HG02623 (cell line): ENCODE results near the gene SMARCA2.

Experiments
- ATAC-seq: cut with Tn5 transposase; IDR thresholded peaks from one replicate; pipeline ENCODE4 v1.9.1; 2021; ENCODE audit warnings: moderate library complexity; ENCODE audit not compliant: unreplicated experiment

The SMARCA2 gene

DNA sequence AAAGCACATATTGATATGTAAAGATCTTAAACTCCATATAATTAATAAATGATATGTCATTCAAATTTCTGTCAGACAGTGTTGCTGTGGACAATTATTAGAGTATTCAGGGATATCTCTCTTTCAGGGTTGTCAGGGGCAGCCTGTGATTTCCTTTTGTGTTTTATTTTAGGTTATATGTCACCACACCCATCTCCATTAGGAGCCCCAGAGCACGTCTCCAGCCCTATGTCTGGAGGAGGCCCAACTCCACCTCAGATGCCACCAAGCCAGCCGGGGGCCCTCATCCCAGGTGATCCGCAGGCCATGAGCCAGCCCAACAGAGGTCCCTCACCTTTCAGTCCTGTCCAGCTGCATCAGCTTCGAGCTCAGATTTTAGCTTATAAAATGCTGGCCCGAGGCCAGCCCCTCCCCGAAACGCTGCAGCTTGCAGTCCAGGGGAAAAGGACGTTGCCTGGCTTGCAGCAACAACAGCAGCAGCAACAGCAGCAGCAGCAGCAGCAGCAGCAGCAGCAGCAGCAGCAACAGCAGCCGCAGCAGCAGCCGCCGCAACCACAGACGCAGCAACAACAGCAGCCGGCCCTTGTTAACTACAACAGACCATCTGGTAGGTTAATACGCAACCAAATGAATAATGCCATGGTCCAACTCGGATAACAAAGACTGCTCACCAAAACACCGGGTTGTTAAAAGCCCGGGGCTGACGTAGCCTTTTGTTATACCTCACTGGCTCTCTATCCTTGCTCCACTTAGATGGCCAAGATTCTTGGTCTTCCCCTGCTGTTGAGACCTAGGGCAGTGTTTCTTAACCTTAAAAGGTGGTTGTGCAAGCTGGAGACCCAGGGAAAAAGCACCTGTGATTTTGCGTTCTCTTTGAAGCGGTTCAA lies 24.4 kb downstream of the SMARCA2 start:
- no peak for ATAC-seq

DNA sequence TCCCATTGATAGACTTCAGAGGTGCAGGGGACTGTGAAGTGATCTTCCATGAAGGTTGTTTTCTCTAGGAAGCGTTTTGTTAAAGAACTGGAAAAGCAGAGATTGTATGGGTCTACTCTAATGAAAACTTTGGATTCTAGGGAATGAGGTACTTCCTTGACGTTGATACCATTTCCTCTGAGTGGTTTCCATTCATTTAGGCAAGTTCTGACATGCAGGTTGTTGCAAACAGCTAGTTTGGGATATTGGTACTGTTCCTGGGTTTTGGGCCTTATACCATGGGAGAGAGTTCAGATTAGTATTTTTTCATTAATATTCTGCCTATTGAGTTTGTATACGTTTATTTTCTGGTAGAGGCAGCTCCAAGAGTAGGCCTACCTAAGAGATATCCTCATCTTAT lies 25.7 kb downstream of the SMARCA2 start:
- ATAC-seq: no peak

DNA sequence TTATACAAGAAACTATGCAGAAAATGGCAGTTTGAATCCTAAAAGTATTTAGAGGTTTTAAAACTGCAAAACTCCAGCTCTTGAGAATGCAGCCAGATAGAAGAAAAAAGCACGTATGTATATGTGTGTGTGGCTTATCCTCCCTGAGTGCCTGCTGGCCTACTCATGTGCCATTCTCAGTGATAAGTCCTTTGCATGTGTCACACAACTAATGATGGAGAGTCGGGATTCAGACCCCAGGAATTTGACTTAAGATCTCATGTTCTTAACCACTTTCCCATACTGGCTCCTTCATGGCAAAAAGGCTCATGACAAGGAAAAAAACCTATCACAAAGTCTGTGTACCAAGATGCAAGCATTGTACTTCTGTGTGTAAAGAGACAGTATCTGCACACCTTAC lies 26.6 kb downstream of the SMARCA2 start:
- ATAC-seq: no peak

DNA sequence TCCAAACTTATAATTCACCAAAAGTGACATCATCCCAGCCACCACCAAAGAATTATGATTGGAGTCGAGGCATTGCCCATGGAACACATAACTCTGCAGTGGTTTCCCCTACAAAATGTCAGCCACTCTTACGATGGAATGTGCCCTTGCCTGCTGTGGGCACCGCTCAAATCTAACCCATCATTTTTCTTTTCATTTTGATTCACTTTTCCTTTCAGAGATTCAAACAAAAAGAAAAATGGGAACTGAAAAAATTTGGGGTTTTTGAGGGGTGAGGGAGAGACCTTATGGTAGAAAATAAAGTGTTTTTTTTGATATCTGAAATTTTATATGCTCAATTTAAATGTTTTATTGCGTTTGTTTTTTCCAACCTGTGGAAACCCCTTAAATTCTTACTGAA lies 28.1 kb downstream of the SMARCA2 start:
- no peak for ATAC-seq

DNA sequence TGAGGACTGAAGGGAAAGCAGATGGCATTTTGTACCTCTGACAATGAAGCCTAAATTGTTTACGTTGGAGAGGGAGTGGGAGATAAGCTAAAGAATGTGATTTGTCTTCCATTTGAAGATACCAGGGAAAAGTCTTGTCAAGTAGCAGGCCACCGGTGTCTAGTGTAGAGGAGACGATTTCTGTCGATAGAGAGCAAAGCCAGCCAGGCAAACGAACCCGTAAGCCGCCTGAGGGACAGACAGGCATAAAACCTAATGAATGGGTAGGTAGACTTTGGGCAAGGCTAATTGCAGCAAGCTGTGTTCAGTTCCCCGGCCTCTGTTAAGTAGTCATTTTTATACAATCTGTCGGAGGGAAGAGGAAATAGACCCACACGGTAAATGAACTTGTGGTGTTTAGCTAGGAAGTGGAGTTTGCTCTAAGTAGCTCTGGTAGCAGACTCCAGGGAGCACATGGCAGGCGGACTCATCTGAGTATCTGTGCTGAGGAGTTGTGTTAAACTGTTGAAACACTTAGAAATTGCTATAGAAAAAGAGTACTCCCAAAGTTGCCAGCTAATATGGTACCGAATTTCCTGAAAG lies 28.8 kb downstream of the SMARCA2 start:
- peak; percentile 54 for ATAC-seq

DNA sequence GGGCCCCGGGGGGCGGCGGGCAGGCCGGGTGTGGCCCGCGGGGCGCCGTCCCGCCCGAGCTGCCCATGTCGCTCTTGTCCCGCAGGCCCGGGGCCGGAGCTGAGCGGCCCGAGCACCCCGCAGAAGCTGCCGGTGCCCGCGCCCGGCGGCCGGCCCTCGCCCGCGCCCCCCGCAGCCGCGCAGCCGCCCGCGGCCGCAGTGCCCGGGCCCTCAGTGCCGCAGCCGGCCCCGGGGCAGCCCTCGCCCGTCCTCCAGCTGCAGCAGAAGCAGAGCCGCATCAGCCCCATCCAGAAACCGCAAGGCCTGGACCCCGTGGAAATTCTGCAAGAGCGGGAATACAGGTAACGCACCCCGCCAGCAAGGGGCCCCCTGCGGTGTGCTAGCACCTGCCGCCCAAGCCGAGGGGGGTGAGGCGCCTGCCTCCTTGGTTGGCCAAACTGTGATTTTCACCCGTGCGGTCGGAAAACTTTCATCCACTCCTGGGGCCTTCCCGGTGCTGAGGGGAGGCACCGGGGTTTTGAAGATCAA lies 32.1 kb downstream of the SMARCA2 start:
- no peak for ATAC-seq

DNA sequence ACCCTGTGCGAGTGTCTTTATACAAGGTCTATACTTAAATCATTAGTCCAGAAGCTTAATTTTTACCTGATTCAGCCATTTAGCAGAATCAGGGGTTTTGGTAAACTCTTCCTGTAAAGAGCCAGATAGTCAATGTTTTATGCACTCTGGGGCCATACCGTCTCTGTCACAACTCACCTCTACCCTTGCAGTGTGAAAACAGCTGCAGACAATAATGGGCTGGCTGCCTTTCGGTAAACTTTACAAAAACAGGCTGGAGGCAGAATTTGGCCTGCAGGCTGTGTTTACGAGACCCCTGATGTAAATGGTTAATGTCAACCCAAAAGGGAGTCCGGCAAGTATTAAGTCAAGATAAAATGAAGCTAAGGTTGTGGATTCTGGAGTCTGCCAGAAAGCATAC lies 32.8 kb downstream of the SMARCA2 start:
- no peak for ATAC-seq

DNA sequence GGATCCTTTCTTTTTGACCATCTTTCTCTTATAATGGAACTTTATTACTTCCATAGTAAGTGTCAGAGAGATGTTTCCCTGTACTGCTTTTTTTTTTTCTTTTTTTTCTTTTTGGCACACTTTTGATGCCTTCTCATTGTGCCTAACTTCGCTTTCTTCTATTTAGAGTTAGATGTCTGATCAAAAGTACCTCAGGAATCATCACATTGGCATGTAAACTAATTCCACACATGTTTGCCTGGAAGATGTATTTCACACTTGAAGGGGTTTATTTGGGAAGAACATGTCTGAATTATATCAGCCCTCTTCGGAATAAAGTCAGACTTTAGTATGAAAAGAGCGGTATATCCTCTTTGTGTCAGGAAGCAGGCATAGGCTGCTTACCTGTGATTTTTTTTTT lies 35.1 kb downstream of the SMARCA2 start:
- no peak for ATAC-seq

DNA sequence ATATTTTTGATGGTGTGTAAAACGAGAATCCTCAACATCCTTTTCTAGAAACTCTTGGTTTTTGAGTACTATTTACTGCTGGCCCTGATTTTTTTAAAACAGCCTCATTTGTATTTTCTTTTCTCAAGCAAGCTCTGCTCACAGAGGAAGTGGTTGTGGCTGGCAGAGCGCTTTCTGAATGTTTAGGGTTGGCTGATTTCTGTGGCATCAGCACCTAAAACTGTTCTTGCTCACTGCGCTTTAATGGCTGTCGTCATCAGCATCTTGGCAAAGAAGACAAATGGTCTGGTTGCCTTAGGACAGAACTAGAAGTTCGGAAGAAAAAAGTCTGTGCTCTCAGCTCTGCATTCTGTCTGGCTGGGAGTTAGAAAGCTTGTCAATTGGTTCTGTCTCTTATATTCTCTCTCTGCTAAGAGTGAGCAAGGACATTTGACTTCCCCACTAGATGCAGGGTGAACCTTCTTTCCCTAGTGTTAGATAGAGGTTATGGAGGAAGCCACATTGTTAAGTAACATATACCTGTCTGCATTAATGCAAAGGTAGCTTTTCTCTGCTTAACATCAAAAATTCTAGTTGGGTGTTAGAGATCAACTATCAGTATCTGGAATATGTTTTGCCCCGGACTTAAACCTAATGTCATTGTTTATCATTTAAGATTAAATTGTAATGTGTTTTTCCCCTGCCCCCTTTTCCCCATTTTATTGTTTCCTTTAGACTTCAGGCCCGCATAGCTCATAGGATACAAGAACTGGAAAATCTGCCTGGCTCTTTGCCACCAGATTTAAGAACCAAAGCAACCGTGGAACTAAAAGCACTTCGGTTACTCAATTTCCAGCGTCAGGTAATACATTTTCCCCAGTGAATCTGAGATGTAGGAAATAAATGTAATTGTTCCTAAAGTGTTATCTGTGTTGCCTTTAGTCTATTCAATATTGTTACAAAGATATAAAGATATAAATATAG lies 39.0 kb downstream of the SMARCA2 start:
- peak; percentile 86 for ATAC-seq

DNA sequence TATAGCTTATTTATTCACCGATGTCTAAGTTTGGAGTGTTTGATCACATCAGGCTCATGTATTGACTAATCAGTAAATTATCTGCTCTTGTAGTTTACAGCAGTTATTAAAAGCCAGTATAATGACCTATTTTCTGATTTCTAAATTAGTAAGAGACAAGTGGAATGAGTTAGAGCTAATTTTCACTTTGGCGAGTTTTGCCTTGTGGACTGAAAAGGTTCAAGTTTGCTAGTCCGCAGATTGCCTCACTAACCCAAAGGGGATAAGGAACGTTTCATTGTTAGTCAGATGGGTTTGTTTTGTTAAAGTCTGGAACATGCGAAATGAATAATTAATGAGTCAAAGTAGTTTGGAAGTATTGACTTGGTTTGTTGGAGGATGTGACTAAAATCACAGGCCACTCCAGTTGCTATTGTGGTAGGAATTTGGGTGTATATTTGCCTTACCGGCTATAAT lies 40.1 kb downstream of the SMARCA2 start:
- ATAC-seq: peak; percentile 34

DNA sequence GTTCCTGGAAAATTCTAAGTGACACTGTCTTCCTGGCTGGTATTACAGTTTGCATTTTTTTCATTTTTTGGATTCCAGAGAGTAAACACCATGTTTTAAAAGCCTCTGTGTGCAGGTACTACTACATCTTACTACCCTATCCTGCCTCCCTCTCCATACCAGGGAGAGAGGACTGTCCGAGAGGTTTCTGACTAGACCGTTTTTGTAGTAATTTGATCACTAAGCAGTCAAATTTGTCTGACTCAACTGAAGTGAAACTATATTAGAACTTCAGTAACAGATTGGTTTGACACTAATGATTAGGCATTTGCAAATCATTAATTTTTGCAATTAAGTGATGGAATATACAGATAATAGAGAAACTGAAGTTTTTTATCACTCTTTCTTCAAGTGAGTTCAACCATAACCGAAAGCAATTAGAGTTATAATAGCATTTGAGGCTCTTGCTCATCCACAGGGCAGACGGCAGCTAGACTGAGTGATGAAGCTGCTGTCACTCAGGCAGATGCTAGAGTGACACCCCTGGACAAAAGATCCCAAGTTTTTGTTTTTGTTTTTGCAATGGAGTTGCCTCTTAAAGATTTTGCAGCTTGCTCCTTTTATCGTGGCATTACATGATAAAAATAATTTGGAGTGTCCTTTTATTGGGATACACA lies 44.3 kb downstream of the SMARCA2 start:
- no peak for ATAC-seq

DNA sequence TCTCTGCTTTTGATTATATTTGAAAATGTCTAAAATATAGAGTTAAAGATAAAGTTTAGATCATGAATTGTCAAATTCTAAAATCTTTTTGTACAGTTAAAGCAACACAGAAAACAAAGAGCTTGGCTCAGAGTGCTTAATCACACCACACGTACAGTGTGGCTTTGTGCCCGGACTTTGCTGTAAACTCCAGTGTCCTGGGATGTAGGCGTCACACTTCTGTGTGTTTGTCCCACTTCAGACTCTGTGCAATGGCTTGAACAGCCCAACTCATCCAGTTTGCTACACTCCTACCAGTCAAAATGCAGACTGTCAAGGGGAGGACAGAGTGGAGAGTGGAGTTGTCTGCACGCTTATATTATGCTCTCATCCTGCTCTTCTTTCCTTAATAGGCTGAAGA lies 45.3 kb downstream of the SMARCA2 start:
- ATAC-seq: no peak

DNA sequence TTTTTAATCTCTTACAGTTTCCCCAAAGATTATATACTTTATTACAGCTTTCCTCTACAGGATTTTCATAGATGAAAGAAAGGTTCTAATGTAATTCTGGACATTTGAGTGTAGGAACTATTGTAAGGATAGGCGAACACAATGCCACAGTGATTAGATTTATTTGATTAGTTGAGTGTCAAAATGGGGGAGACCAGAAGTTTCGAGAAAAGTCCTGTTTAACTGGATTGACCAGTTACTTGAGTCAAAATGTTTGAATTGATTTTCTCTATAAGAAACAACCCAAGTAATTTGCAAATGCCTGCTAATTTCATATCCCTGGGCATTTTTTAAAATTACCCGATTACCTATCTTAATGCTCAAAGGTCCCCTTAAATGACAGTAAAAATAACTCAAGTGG lies 50.6 kb downstream of the SMARCA2 start:
- no peak for ATAC-seq

DNA sequence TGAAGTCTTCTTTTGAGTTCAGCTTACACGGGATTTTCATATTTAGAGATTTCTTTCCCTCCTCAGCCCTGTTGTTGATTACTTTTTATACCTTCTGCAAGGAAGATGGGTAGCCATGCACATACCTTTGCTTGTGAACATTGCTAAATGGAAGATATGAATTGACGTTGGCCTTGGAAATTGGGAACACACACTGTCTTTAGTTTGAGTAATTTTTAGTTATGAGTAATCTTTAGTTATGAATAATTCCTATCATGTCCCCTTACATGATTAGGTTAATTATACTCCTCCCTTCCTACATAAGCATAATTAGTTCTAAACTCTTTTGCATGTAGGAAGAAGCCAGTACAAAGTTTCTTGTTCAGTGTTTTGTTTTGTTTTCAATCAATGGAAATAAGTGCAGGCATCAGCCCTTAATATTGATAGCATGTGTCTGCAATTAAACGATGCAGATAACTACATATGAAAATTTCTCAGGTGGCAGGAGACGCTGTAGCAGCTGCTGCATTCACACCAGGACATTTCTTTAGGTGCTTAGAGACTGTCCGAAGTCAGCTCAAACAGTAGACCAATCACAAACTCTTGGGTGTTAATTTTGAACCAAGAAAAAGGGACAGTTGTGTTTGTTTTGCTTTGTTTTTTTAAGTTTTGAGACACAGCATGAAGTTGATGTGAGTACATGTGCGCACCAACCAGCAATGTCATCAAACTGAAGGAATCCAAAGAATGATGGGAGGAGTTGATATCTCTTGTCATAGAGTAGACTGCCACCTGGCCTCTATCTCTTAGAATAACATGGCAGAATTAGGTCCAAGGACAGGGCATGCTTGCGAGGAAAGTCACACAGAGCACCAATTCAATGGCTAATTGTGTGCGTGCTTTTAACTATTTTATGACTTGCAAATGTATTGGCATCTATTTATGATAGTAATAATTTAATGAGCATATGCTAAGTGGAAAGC lies 51.4 kb downstream of the SMARCA2 start:
- no peak for ATAC-seq

DNA sequence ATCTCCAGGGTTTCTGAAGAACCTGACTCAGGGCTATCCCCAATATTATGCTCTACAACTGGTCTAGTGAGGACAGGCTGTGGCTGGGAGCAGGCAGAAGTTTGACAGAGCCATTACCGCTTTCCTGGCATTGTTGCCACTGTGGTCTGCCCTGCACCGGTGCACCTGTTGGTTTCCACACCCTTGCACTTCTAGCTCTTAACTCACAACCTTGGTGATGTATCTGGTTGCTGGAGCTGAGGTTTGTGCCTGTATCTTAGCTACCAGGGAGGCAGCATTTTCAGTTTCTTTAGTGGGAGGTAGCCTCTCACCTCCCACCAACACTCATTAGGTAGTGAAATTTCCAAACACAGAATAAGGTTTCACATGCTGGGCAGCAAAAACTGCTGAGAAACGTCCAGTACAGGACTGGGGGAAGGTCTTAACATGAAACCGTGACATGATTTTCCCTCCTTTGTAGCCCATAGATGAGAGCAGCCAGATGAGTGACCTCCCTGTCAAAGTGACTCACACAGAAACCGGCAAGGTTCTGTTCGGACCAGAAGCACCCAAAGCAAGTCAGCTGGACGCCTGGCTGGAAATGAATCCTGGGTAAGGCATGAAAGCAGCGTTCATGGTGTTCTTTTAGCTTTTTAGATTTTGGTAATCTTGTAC lies 57.7 kb downstream of the SMARCA2 start:
- peak; percentile 85 for ATAC-seq

DNA sequence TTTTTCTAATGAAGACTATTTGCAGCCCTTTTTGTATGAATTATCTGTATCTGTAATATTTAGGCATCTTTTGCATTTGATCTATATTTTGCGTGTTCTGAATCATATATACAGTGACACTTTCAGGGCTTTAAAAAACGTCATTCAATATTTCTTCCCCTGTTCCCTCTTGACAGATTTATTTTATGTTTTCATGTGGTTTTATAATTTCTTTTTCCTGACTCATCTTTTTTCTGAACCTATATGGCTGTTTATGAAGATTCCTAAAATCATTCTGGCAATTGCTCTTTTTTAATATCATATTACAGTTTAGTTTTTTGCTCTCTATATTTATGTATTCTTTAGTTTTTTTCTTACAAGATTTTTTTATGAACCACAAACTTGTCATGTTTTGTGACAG lies 67.6 kb downstream of the SMARCA2 start:
- no peak for ATAC-seq

DNA sequence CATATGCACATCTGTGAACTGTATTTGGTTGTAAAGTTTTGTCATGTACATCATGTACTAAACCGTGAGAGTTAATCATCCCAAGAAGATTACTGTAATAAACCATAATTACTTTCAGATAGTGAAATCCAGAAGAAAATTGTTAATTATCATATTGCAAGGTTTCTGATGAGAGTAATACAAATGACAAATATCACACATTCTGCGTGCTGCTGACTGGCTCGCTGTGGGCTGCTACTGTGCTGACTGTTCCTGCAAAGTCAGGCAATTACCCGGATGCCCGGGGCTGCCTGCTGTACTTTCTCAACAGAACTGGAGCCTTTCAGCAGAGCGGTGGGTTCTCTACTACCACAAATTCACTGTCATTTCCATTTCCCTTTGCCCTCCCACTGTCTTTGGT lies 68.3 kb downstream of the SMARCA2 start:
- no peak for ATAC-seq

DNA sequence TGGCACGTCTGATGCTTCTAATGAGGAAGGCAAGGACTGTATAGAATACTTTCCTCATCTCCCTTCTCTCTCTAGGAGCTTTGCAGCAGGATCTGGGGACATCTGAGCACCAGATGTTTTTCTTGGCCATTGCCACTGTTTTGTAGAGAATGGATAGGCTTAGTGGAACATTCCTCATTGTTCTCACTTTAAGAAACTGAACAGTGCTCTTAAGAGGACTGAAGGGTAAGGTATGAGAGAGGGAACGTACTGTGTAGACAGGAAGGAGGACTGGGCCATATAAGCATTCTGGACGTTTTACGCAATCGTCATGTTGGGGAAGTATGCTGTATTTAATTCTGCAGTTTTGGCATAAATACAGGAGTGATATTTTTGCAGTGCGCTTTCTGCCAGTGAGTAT lies 70.6 kb downstream of the SMARCA2 start:
- no peak for ATAC-seq

DNA sequence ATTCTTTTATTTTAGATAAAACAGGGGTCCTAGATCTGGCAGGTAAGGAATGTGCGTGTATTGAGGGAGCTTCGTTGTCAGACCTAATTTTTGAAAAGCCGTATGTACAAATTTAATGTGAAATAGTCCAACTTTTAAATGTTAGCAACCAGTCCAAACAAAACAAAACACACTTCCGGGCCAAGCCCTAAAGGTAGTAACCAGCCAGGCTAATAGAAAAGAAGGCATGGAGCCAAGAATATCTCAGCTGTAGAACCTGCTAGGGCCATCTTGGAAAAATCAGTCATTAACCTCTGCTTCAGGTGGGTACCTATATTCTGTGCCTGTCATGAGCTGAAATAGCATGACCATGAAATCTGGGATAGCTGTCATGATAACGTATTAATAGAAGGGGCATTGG lies 71.0 kb downstream of the SMARCA2 start:
- ATAC-seq: no peak
